Measurements from ENCODE around the gene PPP1R12C. TPM values are rescaled to one million over a fixed set of nuclear protein-coding genes. Genes with fewer than 3 reads are reported as not detected.

Gene PPP1R12C
- total and polyA plus RNA-seq, 9 donors = 21.4 to 152 (median 110) TPM

DNA sequence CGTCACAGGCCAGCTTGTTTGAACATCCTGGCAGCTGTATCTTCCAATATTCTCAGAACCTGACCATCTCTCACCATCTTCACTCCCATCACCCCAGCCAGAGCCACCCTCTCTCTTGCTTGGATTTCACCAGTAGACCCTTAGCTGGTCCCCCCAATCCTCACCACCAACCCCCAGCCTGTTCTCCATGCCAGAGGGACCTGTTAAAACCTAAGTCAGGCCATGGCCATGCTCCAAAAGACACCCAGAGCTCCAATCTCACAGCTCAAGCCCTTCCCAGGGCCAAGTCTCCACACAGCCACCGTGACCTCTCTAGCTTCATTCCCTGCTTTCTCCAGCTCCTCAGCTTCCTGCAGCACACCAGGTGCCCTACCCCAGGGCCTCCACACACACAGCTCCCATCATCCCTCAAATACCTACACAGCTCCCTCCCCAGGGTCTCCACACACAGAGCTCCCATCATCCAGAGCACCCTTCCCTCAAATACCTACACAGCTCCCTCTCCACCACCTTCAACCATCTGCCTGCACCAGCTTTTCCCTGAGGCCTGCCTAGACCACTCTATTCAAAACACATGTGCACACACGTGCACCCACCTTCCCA lies 28.0 kb downstream of the PPP1R12C start:
- Histone ChIP-seq H3K27me3 (no peaks in the 10 kb centered on the region), H3K9me3 (no peaks in the 10 kb centered on the region), H3K4me3 (no peak overlapping the region), H3K4me1 (ENCODE audit: insufficient read depth) (peaks cover 7% of the 10 kb centered on the region), H3K36me3 (no peaks in the 10 kb centered on the region), H3K27ac (no peak overlapping the region)
- DNase-seq = no peak
- intact Hi-C loops (cut with DNase I) = no loop called here
- WGBS, 3 donors = 89 to 90% (median 90%) methylated on average over 3 of the region's 3 CpGs
- TF ChIP-seq EP300 (IDR thresholded peaks at IDR 0.05) = no peak
- TF ChIP-seq, protein P1, sequence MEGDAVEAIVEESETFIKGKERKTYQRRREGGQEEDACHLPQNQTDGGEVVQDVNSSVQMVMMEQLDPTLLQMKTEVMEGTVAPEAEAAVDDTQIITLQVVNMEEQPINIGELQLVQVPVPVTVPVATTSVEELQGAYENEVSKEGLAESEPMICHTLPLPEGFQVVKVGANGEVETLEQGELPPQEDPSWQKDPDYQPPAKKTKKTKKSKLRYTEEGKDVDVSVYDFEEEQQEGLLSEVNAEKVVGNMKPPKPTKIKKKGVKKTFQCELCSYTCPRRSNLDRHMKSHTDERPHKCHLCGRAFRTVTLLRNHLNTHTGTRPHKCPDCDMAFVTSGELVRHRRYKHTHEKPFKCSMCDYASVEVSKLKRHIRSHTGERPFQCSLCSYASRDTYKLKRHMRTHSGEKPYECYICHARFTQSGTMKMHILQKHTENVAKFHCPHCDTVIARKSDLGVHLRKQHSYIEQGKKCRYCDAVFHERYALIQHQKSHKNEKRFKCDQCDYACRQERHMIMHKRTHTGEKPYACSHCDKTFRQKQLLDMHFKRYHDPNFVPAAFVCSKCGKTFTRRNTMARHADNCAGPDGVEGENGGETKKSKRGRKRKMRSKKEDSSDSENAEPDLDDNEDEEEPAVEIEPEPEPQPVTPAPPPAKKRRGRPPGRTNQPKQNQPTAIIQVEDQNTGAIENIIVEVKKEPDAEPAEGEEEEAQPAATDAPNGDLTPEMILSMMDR (IDR thresholded peaks at IDR 0.05) = no peak
- no peak for TF ChIP-seq POLR2A (IDR thresholded peaks at IDR 0.05)

DNA sequence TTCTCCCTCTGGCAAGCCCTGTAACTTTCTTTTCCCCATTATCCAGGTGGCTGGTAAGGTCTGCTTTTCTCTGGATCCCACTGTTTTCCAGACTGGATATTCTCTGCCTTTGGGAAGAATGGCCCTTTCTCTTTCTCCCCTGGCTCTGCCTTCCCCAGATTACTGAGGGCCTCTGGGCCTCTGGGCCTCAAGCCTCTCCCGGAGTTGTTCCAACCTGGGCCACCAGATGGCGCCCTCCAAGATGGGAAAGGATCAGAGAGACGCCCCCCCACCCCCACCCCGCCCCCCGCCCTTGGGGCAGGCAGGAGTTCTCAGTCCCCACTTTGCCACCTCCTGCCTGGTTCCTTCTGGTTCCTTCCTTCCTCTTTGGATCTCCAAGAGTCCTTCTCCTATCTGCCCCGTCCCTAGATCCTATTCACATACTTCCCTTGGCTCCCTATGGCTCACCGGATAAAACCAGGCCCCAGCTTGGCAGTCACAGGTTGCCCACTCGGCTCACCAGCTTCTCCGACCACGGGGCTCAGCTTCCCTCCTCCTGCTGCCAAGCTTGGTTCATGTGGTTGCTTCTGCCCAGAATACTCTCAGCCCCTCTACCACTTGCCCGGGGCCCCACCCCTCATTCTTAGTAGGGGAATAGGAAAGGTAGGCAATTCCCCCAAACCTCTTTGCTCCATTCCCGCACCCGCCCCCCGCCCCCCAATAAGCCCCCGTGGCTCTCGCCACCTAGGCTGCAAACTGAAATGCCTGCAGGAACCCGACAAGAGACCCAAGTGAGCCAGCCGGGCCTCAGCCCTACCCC lies 28.7 kb downstream of the PPP1R12C start:
- H3K9me3 ChIP-seq = no peaks in the 10 kb centered on the region
- H3K4me3 ChIP-seq = no peak overlapping the region
- 48 to 54% (median 53%) methylated on average over 15 to 18 of the region's 18 CpGs for whole genome bisulfite sequencing, 3 donors
- peak; percentile 62 to 86 (median 79) for DNase-seq
- TF ChIP-seq EP300 (IDR thresholded peaks at IDR 0.05) (no peak), POLR2A (IDR thresholded peaks at IDR 0.05) (no peak)
- TF ChIP-seq, protein P1 (IDR thresholded peaks at IDR 0.05) = peak in 1 of 3 donors; percentile 69
- no peaks in the 10 kb centered on the region for H3K27me3 ChIP-seq
- H3K27ac ChIP-seq = no peak overlapping the region
- H3K36me3 ChIP-seq = no peaks in the 10 kb centered on the region
- intact Hi-C loops (cut with DNase I) = no loop called here
- peaks cover 7% of the 10 kb centered on the region for H3K4me1 ChIP-seq (ENCODE audit: insufficient read depth)

DNA sequence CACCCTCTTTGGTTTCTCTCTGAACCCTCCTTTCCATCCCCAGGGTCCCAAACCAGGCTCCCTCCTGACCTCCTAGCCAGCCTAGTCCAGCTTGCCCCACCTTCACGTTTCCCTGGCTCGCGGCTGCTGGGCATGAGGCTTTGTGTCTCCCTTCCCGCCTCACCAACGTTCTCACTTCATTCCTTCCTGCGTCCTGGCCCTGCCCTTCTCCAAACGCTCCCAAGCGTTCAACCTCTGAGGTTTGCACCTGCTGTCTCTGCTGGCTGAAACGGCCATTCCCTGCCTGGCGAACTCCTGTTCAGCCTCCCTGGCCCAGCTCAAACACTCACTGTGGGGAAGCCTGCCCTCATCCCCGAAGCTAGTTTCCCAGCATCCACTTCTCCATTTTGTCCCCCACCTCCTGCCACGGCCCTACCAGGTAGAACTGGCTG lies 29.4 kb downstream of the PPP1R12C start:
- TF ChIP-seq EP300 (IDR thresholded peaks at IDR 0.05) (no peak), POLR2A (IDR thresholded peaks at IDR 0.05) (no peak)
- TF ChIP-seq, protein P1 (IDR thresholded peaks at IDR 0.05) = no peak
- Histone ChIP-seq H3K36me3 (no peaks in the 10 kb centered on the region), H3K4me3 (no peak overlapping the region), H3K4me1 (ENCODE audit: insufficient read depth) (peaks cover 7% of the 10 kb centered on the region), H3K27me3 (peaks cover 4% of the 10 kb centered on the region), H3K9me3 (no peaks in the 10 kb centered on the region), H3K27ac (no peak overlapping the region)
- DNase-seq = peak in 1 of 5 donors; percentile 32
- intact Hi-C loops (cut with DNase I) = no loop called here
- WGBS, 3 donors = 57 to 65% (median 60%) methylated on average over 12 of the region's 12 CpGs

DNA sequence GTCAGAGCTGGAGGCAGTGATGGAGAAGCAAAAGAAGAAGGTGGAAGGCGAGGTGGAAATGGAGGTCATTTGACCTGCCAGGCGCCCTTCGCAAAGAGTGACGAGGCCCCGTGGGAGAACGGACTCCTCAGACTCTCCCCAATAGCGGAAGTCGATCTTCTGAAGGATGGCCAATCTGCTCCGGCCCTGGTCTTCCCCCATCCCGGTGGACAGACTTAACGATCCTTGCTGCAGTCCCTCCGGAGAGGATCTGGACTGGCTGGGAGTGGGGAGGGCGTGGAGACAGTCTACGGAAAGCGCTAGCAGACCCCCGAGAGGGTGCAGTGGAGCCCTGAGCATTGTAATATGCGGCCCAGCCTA lies 29.9 kb downstream of the PPP1R12C start:
- no peak overlapping the region for H3K27ac ChIP-seq
- H3K4me1 ChIP-seq (ENCODE audit: insufficient read depth) = peaks cover 7% of the 10 kb centered on the region
- peak overlapping the region; percentile 29 for H3K4me3 ChIP-seq
- peaks cover 0 to under 1% of the 10 kb centered on the region in 2 donors for H3K9me3 ChIP-seq
- H3K36me3 ChIP-seq = no peaks in the 10 kb centered on the region
- peaks cover 4% of the 10 kb centered on the region for H3K27me3 ChIP-seq
- intact Hi-C loops (cut with DNase I) = no loop called here
- TF ChIP-seq, protein P1 (IDR thresholded peaks at IDR 0.05) = no peak
- TF ChIP-seq POLR2A (IDR thresholded peaks at IDR 0.05) (no peak), EP300 (IDR thresholded peaks at IDR 0.05) (no peak)
- WGBS, 3 donors = 10 to 15% (median 13%) methylated on average over 17 of the region's 17 CpGs
- DNase-seq = no peak
